Activated naive CD4-positive, alpha-beta T cell treated with anti-CD3 and anti-CD28 coated beads, Interleukin-2, amount 50 U/mL, for 16 hours (primary cell): ENCODE data around the gene TLL2.
"Not testable (repeated sequence)": the region's sequence is repeated elsewhere in the genome, so short reads cannot be mapped to it uniquely, and the experiment has no call there.

Experiments
- DNase-seq: peaks from one replicate; pipeline ENCODE4 v3.0.0-alpha.2; 2020

TLL2 gene

GRCh38 chr10:96513698-96514561, at the start of gene TLL2:
Gene TLL2 (minus strand): TSS chr10:96513926. CDS start chr10:96513685, 241 bp downstream.
- DNase-seq, result peak; percentile 49

DNA sequence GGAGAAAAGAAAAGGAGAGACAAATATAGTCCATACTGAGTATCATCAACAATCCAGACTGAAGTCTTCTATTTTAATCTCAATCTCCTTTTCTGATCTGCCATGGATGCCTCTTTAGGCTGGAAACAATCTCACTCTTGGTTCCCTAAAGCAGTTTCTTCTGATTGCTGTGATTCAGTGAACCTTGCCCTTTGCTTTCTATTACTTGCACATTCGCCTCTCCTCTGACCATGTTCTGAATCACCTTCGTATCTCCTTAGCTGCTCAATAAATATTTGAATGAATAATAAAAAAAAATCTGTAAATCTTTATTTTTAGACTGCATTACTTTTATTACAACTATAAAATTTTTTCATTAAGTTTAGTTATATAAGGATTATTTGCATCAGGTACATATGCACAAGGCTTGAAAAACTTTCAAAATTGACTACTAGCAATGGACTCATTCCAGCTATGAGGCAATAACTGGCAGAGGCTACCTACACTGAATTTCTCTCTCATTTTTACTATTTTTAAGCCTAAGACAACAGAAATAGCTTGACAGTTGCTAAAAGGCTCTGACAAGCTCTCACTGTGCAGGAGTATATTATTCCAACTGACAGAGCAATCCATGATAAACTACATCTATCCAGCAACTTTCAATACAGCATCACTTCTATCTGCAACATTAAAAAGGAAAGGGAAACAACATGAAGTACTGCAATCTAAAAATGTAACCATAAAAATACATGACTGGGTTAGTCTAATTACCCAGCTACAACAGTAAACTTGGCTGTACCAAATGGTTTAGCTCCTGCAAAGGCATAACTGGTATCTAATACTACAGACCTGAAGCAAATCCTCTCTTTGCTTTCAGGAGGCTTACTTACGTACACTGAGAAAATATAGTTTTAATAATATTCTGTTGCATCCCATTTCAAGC, 47.5 kb upstream of the TLL2 start:
- DNase-seq, result no peak

- DNase-seq, result no peak
Measured at GRCh38 chr10:96560489-96560888, 46.8 kb upstream of the TLL2 start.

DNA sequence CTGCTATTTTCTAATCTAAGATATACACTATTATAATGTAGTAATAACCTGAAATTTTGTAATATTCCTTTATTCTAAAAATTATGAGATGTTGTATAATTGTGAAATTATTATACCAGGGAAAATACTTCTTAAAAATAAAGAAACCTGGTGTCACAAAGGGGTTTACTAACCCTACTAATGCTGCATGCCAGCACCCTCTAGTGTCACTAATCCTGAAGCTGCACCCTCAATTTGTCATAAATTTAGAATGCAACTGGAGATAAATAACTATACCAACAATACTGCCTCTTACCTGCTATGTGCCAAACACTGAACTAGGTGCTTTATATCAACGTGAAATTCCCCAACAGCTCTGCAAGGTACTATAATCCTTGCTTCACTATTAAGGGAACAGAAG, 42.3 kb upstream of the TLL2 start:
- no peak for DNase-seq

- DNase-seq, result no peak
Measured at GRCh38 chr10:96555330-96555729, 41.6 kb upstream of the TLL2 start.

- DNase-seq, result no peak
Measured at GRCh38 chr10:96548589-96548988, 34.9 kb upstream of the TLL2 start.

- not testable (repeated sequence) for DNase-seq
Measured at GRCh38 chr10:96545558-96545957, 31.8 kb upstream of the TLL2 start.

GRCh38 chr10:96541921-96542320, 28.2 kb upstream of the TLL2 start:
- no peak for DNase-seq

- DNase-seq, result no peak
Measured at GRCh38 chr10:96540240-96540639, 26.5 kb upstream of the TLL2 start.

DNA sequence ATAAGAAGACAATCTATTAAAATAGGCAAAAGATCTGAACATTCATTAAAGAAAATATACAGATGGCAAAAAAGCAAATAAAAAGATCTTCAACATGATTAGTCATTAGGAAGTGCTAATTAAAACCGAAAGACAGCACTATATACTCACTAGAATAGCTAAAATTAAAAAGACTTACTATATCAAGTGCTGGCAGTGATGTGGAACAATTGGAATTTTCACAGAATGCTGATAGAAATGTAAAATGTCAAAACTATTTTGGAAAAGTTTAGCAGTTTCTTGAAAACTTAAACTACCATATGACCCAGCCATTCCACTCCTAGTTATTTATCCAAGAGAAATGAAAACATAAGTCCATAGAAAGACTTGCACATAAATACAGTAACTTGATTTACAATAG, 25.0 kb upstream of the TLL2 start:
- DNase-seq, result no peak

GRCh38 chr10:96536129-96536528, 22.4 kb upstream of the TLL2 start:
- DNase-seq, result no peak

DNA sequence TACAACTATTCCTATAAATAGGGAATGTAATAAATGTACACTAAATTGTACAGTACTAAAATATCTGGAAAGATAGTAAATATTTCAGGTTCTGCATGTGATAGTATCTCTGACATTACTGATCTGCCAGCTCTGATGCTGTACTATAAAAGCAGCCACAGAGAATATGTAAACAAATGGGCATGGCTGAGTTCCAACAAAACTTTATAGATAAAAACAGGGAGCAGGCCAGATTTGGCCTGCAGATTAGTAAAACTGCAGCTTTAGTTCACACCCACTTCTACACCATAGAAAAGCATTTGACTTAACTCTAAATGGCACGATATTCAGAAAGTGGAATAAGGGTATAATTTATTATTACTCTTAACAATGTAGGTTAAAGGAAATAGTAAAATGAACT, 18.8 kb upstream of the TLL2 start:
- no peak for DNase-seq

DNA sequence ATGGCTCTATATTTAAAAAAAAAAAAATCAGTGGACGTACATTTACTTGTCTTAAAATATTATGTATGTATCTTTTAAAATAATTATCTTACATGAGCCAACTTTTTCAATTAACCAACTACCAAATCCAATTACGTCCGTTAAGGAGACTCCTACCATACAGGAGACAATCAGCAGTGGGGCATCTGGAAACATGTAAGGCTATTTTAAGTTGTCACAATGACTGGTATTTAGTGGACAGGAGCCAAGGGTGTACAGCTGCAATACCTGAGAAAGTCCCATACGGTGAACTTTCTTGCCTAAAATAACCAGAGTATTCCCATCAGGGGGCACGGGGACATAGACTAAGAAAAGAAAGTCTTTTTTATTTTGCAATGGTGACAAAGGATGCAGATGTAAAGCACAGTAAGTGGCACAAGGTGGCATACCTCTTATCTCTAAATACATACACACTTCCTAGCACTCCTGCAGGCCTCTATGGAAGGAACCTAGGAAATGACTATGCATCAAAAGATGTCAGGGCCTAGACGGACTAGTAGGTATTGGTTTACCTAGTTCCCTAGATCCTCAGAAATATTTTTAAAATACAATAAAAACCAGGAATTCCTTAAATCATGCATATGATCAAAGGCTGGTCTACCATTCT, 16.0 kb upstream of the TLL2 start:
- DNase-seq, result no peak

DNA sequence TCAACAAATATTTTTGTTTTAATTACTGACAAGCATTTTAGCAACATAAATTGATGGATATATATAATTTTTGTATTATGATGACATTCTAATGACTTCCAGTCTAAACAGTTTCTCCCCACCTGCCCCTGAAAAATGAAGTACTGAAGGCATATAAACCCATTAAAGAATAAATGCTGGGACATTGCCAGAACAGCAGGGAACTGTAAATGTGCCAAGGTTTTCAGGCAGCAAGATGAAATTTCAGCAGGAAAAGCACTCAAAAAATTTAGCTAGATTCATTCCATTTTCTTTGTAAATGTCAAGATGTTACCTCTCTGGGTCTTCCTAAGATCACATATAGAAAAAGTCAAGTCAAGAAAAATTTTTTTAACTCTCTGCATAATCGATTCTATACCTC, 11.0 kb upstream of the TLL2 start:
- no peak for DNase-seq

DNA sequence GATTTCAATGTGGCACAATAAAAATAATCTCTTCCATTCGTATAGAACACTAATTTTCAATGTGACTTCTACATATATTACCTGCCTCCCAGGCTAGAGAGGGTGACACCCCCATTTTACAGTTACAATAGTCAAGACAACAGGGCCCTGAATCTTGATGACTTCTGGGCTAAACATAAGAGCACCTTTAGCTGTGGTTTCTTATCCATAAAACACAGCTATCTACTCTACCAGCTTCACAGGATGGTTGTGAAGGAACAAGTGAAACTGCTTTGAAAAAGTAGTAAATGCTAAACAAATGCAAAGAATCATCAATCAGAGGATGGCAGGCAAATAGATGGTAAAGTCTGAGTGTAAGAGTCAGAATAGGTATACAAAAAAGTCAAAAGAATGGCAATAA, 3.6 kb upstream of the TLL2 start:
- DNase-seq, result no peak

DNA sequence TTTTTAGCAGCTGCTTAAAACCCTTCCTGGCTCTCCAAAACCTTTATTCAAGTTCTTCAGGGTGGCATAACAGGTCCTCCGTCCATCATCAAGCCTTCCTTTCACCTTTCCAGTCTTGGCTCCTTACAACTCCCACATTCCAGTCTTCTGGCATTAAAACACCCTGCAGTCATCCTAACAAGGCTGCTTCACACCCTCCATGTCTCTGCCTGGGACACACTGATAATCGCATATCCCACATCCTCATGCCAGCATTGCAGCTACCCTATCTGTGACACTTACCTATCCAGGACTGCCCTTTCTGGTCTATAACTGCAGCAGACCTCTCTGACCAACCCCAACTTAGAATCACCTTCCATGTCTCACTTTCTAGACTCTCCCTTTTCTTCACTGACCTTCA, 2.6 kb upstream of the TLL2 start:
- no peak for DNase-seq

DNA sequence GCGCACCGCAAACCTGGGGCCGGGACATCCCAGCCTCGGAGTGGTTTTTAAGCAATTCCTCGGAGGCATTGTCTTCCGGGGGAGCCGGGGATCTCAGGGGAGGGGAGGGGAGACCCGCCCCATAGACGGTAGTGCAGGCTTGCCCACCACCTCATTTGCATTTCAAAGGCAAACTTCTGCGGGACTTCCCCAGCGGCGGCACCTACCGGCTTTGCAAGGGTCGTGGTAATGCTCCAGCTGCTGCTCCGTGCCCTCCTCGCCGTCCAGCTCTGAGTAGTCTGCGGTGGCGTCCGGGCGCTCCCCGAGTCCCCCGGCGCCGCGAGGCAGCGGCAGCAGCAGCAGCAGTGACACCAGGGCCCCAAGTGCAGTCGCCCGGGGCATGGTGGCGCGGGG, 425 bp downstream of the TLL2 start:
- peak; percentile 29 for DNase-seq

DNA sequence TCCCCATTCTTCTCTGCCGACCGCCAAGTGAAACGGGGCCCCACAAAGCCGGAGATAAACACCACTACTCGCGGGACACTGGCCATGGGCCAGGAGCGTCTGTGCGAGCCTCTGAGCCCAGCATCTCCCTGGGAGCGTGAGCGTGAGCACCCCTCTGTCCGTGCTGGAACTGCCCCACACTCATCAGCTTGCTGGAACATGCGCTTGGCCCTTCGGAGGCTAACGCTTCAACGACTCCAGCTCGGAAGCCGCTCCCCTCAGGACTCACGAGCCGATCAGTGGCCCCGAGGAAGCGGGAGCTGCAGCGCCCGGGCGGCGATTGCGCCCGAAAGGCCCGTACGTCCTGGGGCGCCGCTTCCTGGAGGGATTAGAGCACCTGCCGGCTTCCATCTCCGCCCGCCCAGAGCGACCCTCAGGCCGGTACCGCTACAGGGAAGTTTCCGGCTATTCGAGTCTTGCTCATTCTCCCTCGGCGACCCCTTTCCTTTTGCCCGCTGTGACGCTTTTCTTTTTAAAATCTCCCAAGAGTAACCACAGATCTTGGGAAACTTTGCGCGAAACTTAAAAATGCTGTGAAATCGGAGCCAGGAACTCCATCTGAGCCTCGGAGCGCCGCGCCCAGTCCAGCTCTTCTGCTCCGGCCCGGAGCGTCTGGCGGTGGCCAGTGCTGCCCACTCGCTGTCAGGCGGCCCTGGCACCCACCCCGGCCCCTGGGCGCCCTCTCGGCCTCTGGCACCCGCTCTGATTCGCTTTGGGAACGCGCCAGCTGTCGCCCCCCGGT, 1.0 kb downstream of the TLL2 start:
- no peak for DNase-seq

GRCh38 chr10:96511044-96511945, 2.4 kb downstream of the TLL2 start:
- DNase-seq, result no peak

- DNase-seq, result no peak
Measured at GRCh38 chr10:96509017-96509641, 4.6 kb downstream of the TLL2 start.

DNA sequence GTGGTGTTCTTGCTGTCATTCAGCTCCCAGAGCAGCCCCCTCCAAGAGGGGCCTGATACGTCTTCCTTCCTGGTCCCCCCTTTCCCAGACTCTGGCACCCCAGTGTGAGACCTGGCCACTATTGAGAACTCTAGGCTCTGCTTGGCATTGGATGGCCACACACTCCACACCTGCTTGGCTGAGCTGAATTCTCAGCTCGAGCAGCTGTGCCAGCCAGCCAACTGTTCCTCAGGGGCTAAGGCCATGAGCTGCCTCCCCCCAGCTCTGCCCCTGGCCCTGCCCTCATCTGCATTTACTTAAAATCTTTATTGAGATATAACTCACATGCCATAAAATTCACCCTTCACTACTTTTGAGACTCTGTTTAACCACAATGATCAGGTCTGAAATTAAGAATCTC, 6.7 kb downstream of the TLL2 start:
- no peak for DNase-seq
